Body of pancreas (tissue), 4 donors: Measurements from ENCODE around the gene TTC7B.

Experiments used
- CTCF ChIP-seq, 7 experiments: fragments of 450-650 bp in 4 of 7; fragments of 200-600 bp in 3 of 7; sonication (generic) in 3 of 7; IDR thresholded peaks; one replicate each; pipeline ENCODE4 v1.5.1; 2016 to 2019; ENCODE audit warnings: antibody characterized with exemption in 7 of 7
- POLR2A ChIP-seq, 3 donors: fragments of 450-650 bp; IDR thresholded peaks; one replicate each; pipeline ENCODE4 v1.6.1; 2016; ENCODE audit warnings: antibody characterized with exemption in 3 of 3, mild to moderate bottlenecking in 2 of 3

GRCh38 chr14:90629471-90629870 is 186.8 kb downstream of the TTC7B start:
- no peak for TF ChIP-seq CTCF (IDR thresholded peaks at IDR 0.05)
- no peak for TF ChIP-seq POLR2A (IDR thresholded peaks at IDR 0.05)
